ENCODE measurements around the gene CTNND2.

Gene CTNND2

DNA sequence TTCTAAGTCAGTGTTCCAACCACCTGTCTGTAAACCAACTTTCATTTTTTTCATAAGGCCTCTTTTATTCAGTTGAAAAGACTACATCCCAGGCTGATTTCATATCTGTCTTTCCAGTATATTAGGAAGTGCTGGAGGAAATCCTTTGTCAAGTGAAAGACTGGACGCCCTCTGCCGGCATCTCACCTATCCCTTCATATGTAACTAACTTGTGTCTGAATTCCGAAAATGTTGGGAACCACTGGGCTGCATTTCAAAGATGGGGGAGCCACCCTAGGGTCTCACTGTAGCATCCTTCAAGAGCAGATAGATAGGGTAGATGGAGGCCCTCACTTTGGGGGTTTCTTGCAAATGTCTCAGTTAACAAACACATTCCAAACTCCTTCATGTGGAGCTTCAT lies 569.8 kb downstream of the CTNND2 start:
- Histone ChIP-seq H3K9me3 (ENCODE audit: insufficient read depth, low read depth, low read length) (no peaks in the 10 kb centered on the region), H3K18ac (ENCODE audit: low read length) (no peak overlapping the region)
- WGBS (ENCODE audit: extremely low coverage, insufficient coverage, insufficient read length), result no CpG with 5 or more reads among the region's 3 CpGs

DNA sequence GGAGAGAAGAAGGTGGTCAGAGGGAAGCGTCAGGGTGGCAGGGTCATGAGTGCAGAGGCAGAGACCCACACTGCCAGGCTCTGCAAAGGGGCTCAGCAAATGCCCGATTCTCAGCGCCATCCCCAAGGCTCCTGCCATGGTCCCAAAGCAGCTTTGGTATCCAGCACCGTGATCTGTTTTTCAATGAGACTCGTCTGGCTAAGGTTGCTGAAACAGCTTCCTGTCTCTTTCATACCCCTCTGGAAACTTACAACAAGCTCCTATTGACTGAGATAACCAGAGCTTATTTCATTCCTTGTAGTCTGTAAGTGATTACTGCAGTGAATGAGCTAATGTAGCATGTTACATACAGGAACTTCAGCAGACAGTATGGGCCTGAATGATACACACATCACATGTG lies 574.6 kb downstream of the CTNND2 start:
- Histone ChIP-seq H3K23ac (ENCODE audit: low read length) (no peak overlapping the region), H3K79me2 (ENCODE audit: control insufficient read depth, insufficient read depth, low read length, poor library complexity) (no peaks in the 10 kb centered on the region), H3K18ac (ENCODE audit: low read length) (no peak overlapping the region), H4K12ac (ENCODE audit: low read depth, low read length) (no peak overlapping the region), H4K91ac (ENCODE audit: low read depth, low read length) (no peak overlapping the region), H3K9me3 (ENCODE audit: insufficient read depth, low read depth, low read length) (no peaks in the 10 kb centered on the region), H2BK12ac (ENCODE audit: low read length) (no peak overlapping the region), H3K27ac (ENCODE audit: low read depth, low read length) (no peak overlapping the region), H3K27me3 (ENCODE audit: insufficient read depth, low read length) (no peaks in the 10 kb centered on the region), H2AFZ (ENCODE audit: insufficient read depth, low read length, poor library complexity) (no peak overlapping the region), H2BK120ac (ENCODE audit: insufficient read depth, low read length, poor library complexity) (no peak overlapping the region), H3K4ac (ENCODE audit: low read depth, low read length) (no peak overlapping the region), H3K4me1 (ENCODE audit: control insufficient read depth in 1 of 2, insufficient read depth in 2 of 2, low read length in 2 of 2) (peaks cover 0 to 2% of the 10 kb centered on the region in 2 experiments), H2AK5ac (ENCODE audit: low read length) (no peak overlapping the region), H2BK5ac (ENCODE audit: low read depth, low read length, poor library complexity) (no peak overlapping the region), H3K9ac (ENCODE audit: low read length) (no peak overlapping the region), H3K36me3 (ENCODE audit: control insufficient read depth in 1 of 2, insufficient read depth in 2 of 2, low read length in 2 of 2) (no peaks in the 10 kb centered on the region), H3K14ac (ENCODE audit: low read length) (no peak overlapping the region), H3K79me1 (ENCODE audit: low read length) (no peaks in the 10 kb centered on the region), H3K4me2 (ENCODE audit: low read length) (no peak overlapping the region), H4K8ac (ENCODE audit: low read depth, low read length) (no peak overlapping the region), H3K4me3 (ENCODE audit: low read depth, low read length) (no peak overlapping the region)
- no CpG with 5 or more reads among the region's 5 CpGs for WGBS (ENCODE audit: extremely low coverage, insufficient coverage, insufficient read length)
- no peak for DNase-seq

More for the DNA sequence above, 569.8 kb downstream of the CTNND2 start:
- H3K4ac ChIP-seq (ENCODE audit: low read depth, low read length), result no peak overlapping the region
- no peaks in the 10 kb centered on the region for H3K79me1 ChIP-seq (ENCODE audit: low read length)
- H2BK12ac ChIP-seq (ENCODE audit: low read length), result no peak overlapping the region
- no peak overlapping the region for H3K4me3 ChIP-seq (ENCODE audit: low read depth, low read length)
- H3K4me1 ChIP-seq (ENCODE audit: control insufficient read depth in 1 of 2, insufficient read depth in 2 of 2, low read length in 2 of 2), result peaks cover 0 to 2% of the 10 kb centered on the region in 2 experiments
- no peak overlapping the region for H2AK5ac ChIP-seq (ENCODE audit: low read length)
- H4K12ac ChIP-seq (ENCODE audit: low read depth, low read length), result no peak overlapping the region
- no peak overlapping the region for H4K91ac ChIP-seq (ENCODE audit: low read depth, low read length)
- DNase-seq, result no peak
- H3K79me2 ChIP-seq (ENCODE audit: control insufficient read depth, insufficient read depth, low read length, poor library complexity), result no peaks in the 10 kb centered on the region
- no peaks in the 10 kb centered on the region for H3K27me3 ChIP-seq (ENCODE audit: insufficient read depth, low read length)
- no peak overlapping the region for H2AFZ ChIP-seq (ENCODE audit: insufficient read depth, low read length, poor library complexity)
- no peak overlapping the region for H4K8ac ChIP-seq (ENCODE audit: low read depth, low read length)
- H3K27ac ChIP-seq (ENCODE audit: low read depth, low read length), result no peak overlapping the region
- H2BK5ac ChIP-seq (ENCODE audit: low read depth, low read length, poor library complexity), result no peak overlapping the region
- no peaks in the 10 kb centered on the region for H3K36me3 ChIP-seq (ENCODE audit: control insufficient read depth in 1 of 2, insufficient read depth in 2 of 2, low read length in 2 of 2)
- no peak overlapping the region for H3K14ac ChIP-seq (ENCODE audit: low read length)
- no peak overlapping the region for H2BK120ac ChIP-seq (ENCODE audit: insufficient read depth, low read length, poor library complexity)
- H3K23ac ChIP-seq (ENCODE audit: low read length), result no peak overlapping the region
- no peak overlapping the region for H3K9ac ChIP-seq (ENCODE audit: low read length)
- H3K4me2 ChIP-seq (ENCODE audit: low read length), result no peak overlapping the region

GRCh38 chr5:11324521-11325289 lies 579.5 kb downstream of the CTNND2 start:
- peaks cover 0 to 4% of the 10 kb centered on the region in 2 experiments for H3K4me1 ChIP-seq (ENCODE audit: control insufficient read depth in 1 of 2, insufficient read depth in 2 of 2, low read length in 2 of 2)
- H3K79me2 ChIP-seq (ENCODE audit: control insufficient read depth, insufficient read depth, low read length, poor library complexity), result no peaks in the 10 kb centered on the region
- H2AK5ac ChIP-seq (ENCODE audit: low read length), result no peak overlapping the region
- no peak overlapping the region for H3K4ac ChIP-seq (ENCODE audit: low read depth, low read length)
- no peak overlapping the region for H2BK12ac ChIP-seq (ENCODE audit: low read length)
- no peak overlapping the region for H3K27ac ChIP-seq (ENCODE audit: low read depth, low read length)
- H2BK120ac ChIP-seq (ENCODE audit: insufficient read depth, low read length, poor library complexity), result no peak overlapping the region
- no peak overlapping the region for H3K23ac ChIP-seq (ENCODE audit: low read length)
- H3K14ac ChIP-seq (ENCODE audit: low read length), result no peak overlapping the region
- no peaks in the 10 kb centered on the region for H3K36me3 ChIP-seq (ENCODE audit: control insufficient read depth in 1 of 2, insufficient read depth in 2 of 2, low read length in 2 of 2)
- H3K18ac ChIP-seq (ENCODE audit: low read length), result no peak overlapping the region
- no peaks in the 10 kb centered on the region for H3K27me3 ChIP-seq (ENCODE audit: insufficient read depth, low read length)
- no peak overlapping the region for H4K91ac ChIP-seq (ENCODE audit: low read depth, low read length)
- no peak for DNase-seq
- no peak overlapping the region for H2AFZ ChIP-seq (ENCODE audit: insufficient read depth, low read length, poor library complexity)
- H3K4me3 ChIP-seq (ENCODE audit: low read depth, low read length), result no peak overlapping the region
- H3K79me1 ChIP-seq (ENCODE audit: low read length), result no peaks in the 10 kb centered on the region
- no peak overlapping the region for H4K8ac ChIP-seq (ENCODE audit: low read depth, low read length)
- H3K4me2 ChIP-seq (ENCODE audit: low read length), result no peak overlapping the region
- no CpG with 5 or more reads among the region's 5 CpGs for WGBS (ENCODE audit: extremely low coverage, insufficient coverage, insufficient read length)
- H3K9ac ChIP-seq (ENCODE audit: low read length), result no peak overlapping the region
- H2BK5ac ChIP-seq (ENCODE audit: low read depth, low read length, poor library complexity), result no peak overlapping the region
- no peak overlapping the region for H4K12ac ChIP-seq (ENCODE audit: low read depth, low read length)
- no peaks in the 10 kb centered on the region for H3K9me3 ChIP-seq (ENCODE audit: insufficient read depth, low read depth, low read length)

GRCh38 chr5:11323761-11324160 lies 580.5 kb downstream of the CTNND2 start:
- no peak overlapping the region for H2AFZ ChIP-seq (ENCODE audit: insufficient read depth, low read length, poor library complexity)
- no peaks in the 10 kb centered on the region for H3K79me1 ChIP-seq (ENCODE audit: low read length)
- no peak overlapping the region for H3K4me2 ChIP-seq (ENCODE audit: low read length)
- H3K14ac ChIP-seq (ENCODE audit: low read length), result no peak overlapping the region
- no peak overlapping the region for H3K23ac ChIP-seq (ENCODE audit: low read length)
- H3K27ac ChIP-seq (ENCODE audit: low read depth, low read length), result no peak overlapping the region
- H3K36me3 ChIP-seq (ENCODE audit: control insufficient read depth in 1 of 2, insufficient read depth in 2 of 2, low read length in 2 of 2), result no peaks in the 10 kb centered on the region
- H2BK120ac ChIP-seq (ENCODE audit: insufficient read depth, low read length, poor library complexity), result no peak overlapping the region
- H2BK12ac ChIP-seq (ENCODE audit: low read length), result no peak overlapping the region
- no peak overlapping the region for H3K4ac ChIP-seq (ENCODE audit: low read depth, low read length)
- H3K9ac ChIP-seq (ENCODE audit: low read length), result no peak overlapping the region
- WGBS (ENCODE audit: extremely low coverage, insufficient coverage, insufficient read length), result no CpG with 5 or more reads among the region's 4 CpGs
- H3K79me2 ChIP-seq (ENCODE audit: control insufficient read depth, insufficient read depth, low read length, poor library complexity), result no peaks in the 10 kb centered on the region
- H3K27me3 ChIP-seq (ENCODE audit: insufficient read depth, low read length), result no peaks in the 10 kb centered on the region
- H4K8ac ChIP-seq (ENCODE audit: low read depth, low read length), result no peak overlapping the region
- no peak overlapping the region for H2BK5ac ChIP-seq (ENCODE audit: low read depth, low read length, poor library complexity)
- no peak overlapping the region for H4K12ac ChIP-seq (ENCODE audit: low read depth, low read length)
- no peak overlapping the region for H2AK5ac ChIP-seq (ENCODE audit: low read length)
- DNase-seq, result no peak
- no peak overlapping the region for H4K91ac ChIP-seq (ENCODE audit: low read depth, low read length)
- H3K18ac ChIP-seq (ENCODE audit: low read length), result no peak overlapping the region
- no peak overlapping the region for H3K4me3 ChIP-seq (ENCODE audit: low read depth, low read length)
- no peaks in the 10 kb centered on the region for H3K9me3 ChIP-seq (ENCODE audit: insufficient read depth, low read depth, low read length)
- peaks cover 0 to 2% of the 10 kb centered on the region in 2 experiments for H3K4me1 ChIP-seq (ENCODE audit: control insufficient read depth in 1 of 2, insufficient read depth in 2 of 2, low read length in 2 of 2)
